Neural crest cell (in vitro differentiated cells): Measurements from ENCODE around the gene GEN1. TPM values are rescaled to one million over a fixed set of nuclear protein-coding genes. Genes with fewer than 3 reads are reported as not detected.

Source experiments
- DNase-seq: peaks from one replicate; pipeline ENCODE4 v3.0.0; 2021; ENCODE audit warnings: low read depth, mixed read lengths, low spot score
- H3K27ac Mint-ChIP-seq: one replicate; pipeline ENCODE4 v1.8.0; 2021; ENCODE audit warnings: mild to moderate bottlenecking, mixed read lengths; ENCODE audit not compliant: unreplicated experiment
- H3K27me3 Mint-ChIP-seq: 2 replicates; pipeline ENCODE4 v1.8.0; 2021; ENCODE audit warnings: low read depth, mild to moderate bottlenecking, mixed read lengths
- H3K36me3 Mint-ChIP-seq: 2 replicates; pipeline ENCODE4 v1.8.0; 2021; ENCODE audit warnings: low read depth, mild to moderate bottlenecking, mixed read lengths
- H3K4me1 Mint-ChIP-seq: 2 replicates; pipeline ENCODE4 v1.8.0; 2021; ENCODE audit warnings: mixed read lengths
- H3K4me3 Mint-ChIP-seq: one replicate; pipeline ENCODE4 v1.8.0; 2021; ENCODE audit warnings: mild to moderate bottlenecking, mixed read lengths
- H3K9me3 Mint-ChIP-seq: 2 replicates; pipeline ENCODE4 v1.8.0; 2021; ENCODE audit warnings: mixed read lengths
- CTCF ChIP-seq: fragments of 200-600 bp; sonication (generic); conservative IDR thresholded peaks from 2 replicates; pipeline ENCODE4 v1.5.0; 2021; ENCODE audit warnings: antibody characterized with exemption, mild to moderate bottlenecking
- total RNA-seq: library from RNA; stranded (reverse); gene quantifications from 2 replicates; pipeline ENCODE4 v1.2.1, GENCODE V29; 2021

The GEN1 gene
- total RNA-seq, 1 donor from 2014 or later = 29.7 TPM

- Mint-ChIP-seq H3K4me3 (no peak overlapping the region), H3K27ac (no peak overlapping the region), H3K4me1 (peaks cover 25% of the 10 kb centered on the region), H3K9me3 (no peaks in the 10 kb centered on the region), H3K27me3 (peaks cover 3% of the 10 kb centered on the region), H3K36me3 (no peaks in the 10 kb centered on the region)
- TF ChIP-seq CTCF = no peak
- DNase-seq = no peak
Measured at GRCh38 chr2:17803497-17803896, 49.6 kb downstream of the GEN1 start.

- H3K27me3 Mint-ChIP-seq = peaks cover 3% of the 10 kb centered on the region
- H3K4me3 Mint-ChIP-seq = no peak overlapping the region
- peaks cover 22% of the 10 kb centered on the region for H3K4me1 Mint-ChIP-seq
- no peaks in the 10 kb centered on the region for H3K36me3 Mint-ChIP-seq
- no peaks in the 10 kb centered on the region for H3K9me3 Mint-ChIP-seq
- no peak for DNase-seq
- H3K27ac Mint-ChIP-seq = no peak overlapping the region
- no peak for TF ChIP-seq CTCF
Measured at GRCh38 chr2:17804358-17804757, 50.4 kb downstream of the GEN1 start.

GRCh38 chr2:17805166-17805565 lies 51.2 kb downstream of the GEN1 start:
- no peak overlapping the region for H3K4me3 Mint-ChIP-seq
- peaks cover 3% of the 10 kb centered on the region for H3K27me3 Mint-ChIP-seq
- DNase-seq = no peak
- no peak overlapping the region for H3K27ac Mint-ChIP-seq
- H3K4me1 Mint-ChIP-seq = peaks cover 14% of the 10 kb centered on the region
- H3K36me3 Mint-ChIP-seq = no peaks in the 10 kb centered on the region
- TF ChIP-seq CTCF = no peak
- no peaks in the 10 kb centered on the region for H3K9me3 Mint-ChIP-seq

- TF ChIP-seq CTCF = no peak
- Mint-ChIP-seq H3K4me1 (peaks cover 8% of the 10 kb centered on the region), H3K4me3 (no peak overlapping the region), H3K36me3 (no peaks in the 10 kb centered on the region), H3K9me3 (no peaks in the 10 kb centered on the region), H3K27ac (no peak overlapping the region), H3K27me3 (peaks cover 3% of the 10 kb centered on the region)
- no peak for DNase-seq
Measured at GRCh38 chr2:17805717-17806363, 51.9 kb downstream of the GEN1 start.

- Mint-ChIP-seq H3K36me3 (no peaks in the 10 kb centered on the region), H3K27ac (no peak overlapping the region), H3K4me1 (peaks cover 3% of the 10 kb centered on the region), H3K9me3 (no peaks in the 10 kb centered on the region), H3K4me3 (no peak overlapping the region), H3K27me3 (peaks cover 3% of the 10 kb centered on the region)
- TF ChIP-seq CTCF = no peak
- DNase-seq = no peak
Measured at GRCh38 chr2:17813010-17813741, 59.2 kb downstream of the GEN1 start.
